Mucosa of descending colon (tissue), 3 donors: ENCODE results near the gene COL5A1. TPM values are rescaled to one million over a fixed set of nuclear protein-coding genes. Genes with fewer than 3 reads are reported as not detected.

Experiments used
- ATAC-seq: fragments of 200-7000 bp; cut with Tn5 transposase; one replicate; pipeline ENCODE4 v1.9.1; 2020; ENCODE audit warnings: mild to moderate bottlenecking, moderate library complexity
- DNase-seq, 3 donors: peaks; one replicate each; pipeline ENCODE4 v3.0.0-alpha.2; 2020
- H3K36me3 ChIP-seq: fragments of 200-600 bp; one replicate; pipeline ENCODE4 v1.8.0; 2021; ENCODE audit warnings: low read depth, mild to moderate bottlenecking
- H3K4me1 ChIP-seq: fragments of 200-600 bp; one replicate; pipeline ENCODE4 v1.8.0; 2021; ENCODE audit warnings: low read depth, mild to moderate bottlenecking
- H3K4me3 ChIP-seq: fragments of 200-600 bp; one replicate; pipeline ENCODE4 v1.8.0; 2021; ENCODE audit warnings: mild to moderate bottlenecking
- H3K9me3 ChIP-seq: fragments of 200-600 bp; one replicate; pipeline ENCODE4 v1.8.0; 2021; ENCODE audit warnings: mild to moderate bottlenecking
- CTCF ChIP-seq: fragments of 200-600 bp; IDR thresholded peaks from one replicate; pipeline ENCODE4 v1.8.0; 2022; ENCODE audit warnings: antibody characterized with exemption, mild to moderate bottlenecking
- intact Hi-C, 2 donors: fragments of 100-400 bp; cut with DNase I in 1 of 2; cut with micrococcal nuclease in 1 of 2; formaldehyde crosslinking; loops; one replicate each; pipeline versions ENCODE4 v1.11.0 to v1.11.1; 2022; cut with DNase I, micrococcal nuclease
- total RNA-seq, 3 donors: library from RNA; stranded (reverse); fragmentation: NEBNext Ultra II Directional in 2 of 3; extraction: Animal tissue kit (Norgen Biotek cat#: 25700) in 2 of 3; gene quantifications; one replicate each; pipeline versions ENCODE4 v1.2.1 to v1.2.4, GENCODE V29; 2021 to 2023
- donor health status: DM: no; HTN: no; CAD: no; lungs with moderate emphysema.
- donor health status: DM: no; HTN: no; CAD: no.
- donor health status: DM: no; HTN: yes; CAD: no.

COL5A1 gene
- total RNA-seq, 3 donors from 2014 or later: 8.6 to 62.3 (median 22.2) TPM

- ATAC-seq (no peak), DNase-seq (no peak)
- Histone ChIP-seq H3K9me3 (no peaks in the 10 kb centered on the region), H3K36me3 (no peaks in the 10 kb centered on the region), H3K4me1 (no peaks in the 10 kb centered on the region), H3K4me3 (no peak overlapping the region)
- intact Hi-C loops: no loop called here
- no peak for TF ChIP-seq CTCF
Measured at GRCh38 chr9:134737842-134738580, 96.4 kb downstream of the COL5A1 start.

- TF ChIP-seq CTCF: peak; percentile 54
- H3K4me1 ChIP-seq: no peaks in the 10 kb centered on the region
- no peak overlapping the region for H3K4me3 ChIP-seq
- intact Hi-C loops: no loop called here
- DNase-seq (peak in 2 of 3 donors; percentile 70 to 74), ATAC-seq (peak; percentile 66)
- no peaks in the 10 kb centered on the region for H3K36me3 ChIP-seq
- no peaks in the 10 kb centered on the region for H3K9me3 ChIP-seq
Measured at GRCh38 chr9:134738869-134739659, 97.5 kb downstream of the COL5A1 start.

- no peak overlapping the region for H3K4me3 ChIP-seq
- TF ChIP-seq CTCF: no peak
- H3K36me3 ChIP-seq: no peaks in the 10 kb centered on the region
- intact Hi-C loops: no loop called here
- ATAC-seq (no peak), DNase-seq (no peak)
- H3K4me1 ChIP-seq: no peaks in the 10 kb centered on the region
- H3K9me3 ChIP-seq: peaks cover 1% of the 10 kb centered on the region
Measured at GRCh38 chr9:134739660-134739968, 98.0 kb downstream of the COL5A1 start.

GRCh38 chr9:134740071-134740470 is 98.5 kb downstream of the COL5A1 start:
- H3K9me3 ChIP-seq: peaks cover 3% of the 10 kb centered on the region
- no peak for TF ChIP-seq CTCF
- H3K4me1 ChIP-seq: no peaks in the 10 kb centered on the region
- intact Hi-C loops: loop anchor here in 1 of 2 donors (5.0 to 10.0 kb wide), 2 partner anchors 43 to 285 kb away; no protein-coding TSS in a partner anchor
- no peak for ATAC-seq
- H3K4me3 ChIP-seq: no peak overlapping the region
- no peaks in the 10 kb centered on the region for H3K36me3 ChIP-seq
- no peak for DNase-seq

GRCh38 chr9:134741846-134742245 is 100.2 kb downstream of the COL5A1 start:
- Histone ChIP-seq H3K36me3 (no peaks in the 10 kb centered on the region), H3K9me3 (peaks cover 3% of the 10 kb centered on the region)

More at GRCh38 chr9:134741846-134742245, 100.2 kb downstream of the COL5A1 start:
- DNase-seq (no peak), ATAC-seq (no peak)
- no peak for TF ChIP-seq CTCF
- intact Hi-C loops: loop anchor here in 1 of 2 donors (5.0 to 10.0 kb wide), 2 partner anchors 45 to 287 kb away; no protein-coding TSS in a partner anchor
- no peak overlapping the region for H3K4me3 ChIP-seq
- H3K4me1 ChIP-seq: no peaks in the 10 kb centered on the region
